ENCODE data around the gene SEPTIN7. TPM values are rescaled to one million over a fixed set of nuclear protein-coding genes. Genes with fewer than 3 reads are reported as not detected.

Gene SEPTIN7
- polyA plus RNA-seq, 1 donor = 258 TPM

GRCh38 chr7:35760143-35760745, 40.6 kb upstream of the SEPTIN7 start:
- no CpG with 5 or more reads among the region's 7 CpGs for WGBS (ENCODE audit: insufficient coverage, low lambda C conversion rate)

GRCh38 chr7:35761871-35762677, 38.8 kb upstream of the SEPTIN7 start:
- peaks cover 18% of the 10 kb centered on the region for H3K4me1 ChIP-seq (ENCODE audit: control insufficient read depth, insufficient read depth, low read length)
- H3K36me3 ChIP-seq (ENCODE audit: control insufficient read depth, insufficient read depth, low read length) = no peaks in the 10 kb centered on the region
- no peak for DNase-seq
- H3K4me3 ChIP-seq (ENCODE audit: low read length) = no peak overlapping the region
- no peaks in the 10 kb centered on the region for H3K9me3 ChIP-seq (ENCODE audit: control insufficient read depth, low read depth, low read length)
- H3K27ac ChIP-seq (ENCODE audit: low read length) = no peak overlapping the region
- 65% methylated on average over 2 of the region's 4 CpGs for WGBS (ENCODE audit: insufficient coverage, low lambda C conversion rate)
- H3K27me3 ChIP-seq (ENCODE audit: control insufficient read depth, insufficient read depth, low read length) = no peaks in the 10 kb centered on the region

More at GRCh38 chr7:35760143-35760745, 40.6 kb upstream of the SEPTIN7 start:
- peaks cover 21% of the 10 kb centered on the region for H3K4me1 ChIP-seq (ENCODE audit: control insufficient read depth, insufficient read depth, low read length)
- H3K27ac ChIP-seq (ENCODE audit: low read length) = no peak overlapping the region
- H3K9me3 ChIP-seq (ENCODE audit: control insufficient read depth, low read depth, low read length) = no peaks in the 10 kb centered on the region
- H3K27me3 ChIP-seq (ENCODE audit: control insufficient read depth, insufficient read depth, low read length) = no peaks in the 10 kb centered on the region
- H3K36me3 ChIP-seq (ENCODE audit: control insufficient read depth, insufficient read depth, low read length) = no peaks in the 10 kb centered on the region
- DNase-seq = no peak
- no peak overlapping the region for H3K4me3 ChIP-seq (ENCODE audit: low read length)

- Histone ChIP-seq H3K4me1 (ENCODE audit: control insufficient read depth, insufficient read depth, low read length) (peaks cover 13% of the 10 kb centered on the region), H3K27me3 (ENCODE audit: control insufficient read depth, insufficient read depth, low read length) (no peaks in the 10 kb centered on the region), H3K36me3 (ENCODE audit: control insufficient read depth, insufficient read depth, low read length) (no peaks in the 10 kb centered on the region), H3K27ac (ENCODE audit: low read length) (no peak overlapping the region), H3K9me3 (ENCODE audit: control insufficient read depth, low read depth, low read length) (no peaks in the 10 kb centered on the region), H3K4me3 (ENCODE audit: low read length) (no peak overlapping the region)
- 0% methylated on average over 3 of the region's 3 CpGs for WGBS (ENCODE audit: insufficient coverage, low lambda C conversion rate)
- peak in 1 of 2 donors; percentile 46 for DNase-seq
Measured at GRCh38 chr7:35762781-35763180, 38.1 kb upstream of the SEPTIN7 start.

- Histone ChIP-seq H3K4me3 (ENCODE audit: low read length) (no peak overlapping the region), H3K36me3 (ENCODE audit: control insufficient read depth, insufficient read depth, low read length) (no peaks in the 10 kb centered on the region), H3K27ac (ENCODE audit: low read length) (no peak overlapping the region), H3K4me1 (ENCODE audit: control insufficient read depth, insufficient read depth, low read length) (no peaks in the 10 kb centered on the region), H3K9me3 (ENCODE audit: control insufficient read depth, low read depth, low read length) (no peaks in the 10 kb centered on the region), H3K27me3 (ENCODE audit: control insufficient read depth, insufficient read depth, low read length) (no peaks in the 10 kb centered on the region)
- WGBS (ENCODE audit: insufficient coverage, low lambda C conversion rate) = no CpG with 5 or more reads among the region's 20 CpGs
- no peak for DNase-seq
Measured at GRCh38 chr7:35768346-35768745, 32.5 kb upstream of the SEPTIN7 start.

- Histone ChIP-seq H3K36me3 (ENCODE audit: control insufficient read depth, insufficient read depth, low read length) (no peaks in the 10 kb centered on the region), H3K27ac (ENCODE audit: low read length) (no peak overlapping the region), H3K4me3 (ENCODE audit: low read length) (no peak overlapping the region), H3K27me3 (ENCODE audit: control insufficient read depth, insufficient read depth, low read length) (no peaks in the 10 kb centered on the region), H3K9me3 (ENCODE audit: control insufficient read depth, low read depth, low read length) (no peaks in the 10 kb centered on the region), H3K4me1 (ENCODE audit: control insufficient read depth, insufficient read depth, low read length) (no peaks in the 10 kb centered on the region)
- DNase-seq = no peak
Measured at GRCh38 chr7:35771776-35772175, 29.1 kb upstream of the SEPTIN7 start.

- no peak for DNase-seq
- H3K4me1 ChIP-seq (ENCODE audit: control insufficient read depth, insufficient read depth, low read length) = no peaks in the 10 kb centered on the region
- H3K36me3 ChIP-seq (ENCODE audit: control insufficient read depth, insufficient read depth, low read length) = no peaks in the 10 kb centered on the region
- no peak overlapping the region for H3K27ac ChIP-seq (ENCODE audit: low read length)
- 100% methylated on average over 1 of the region's 3 CpGs for WGBS (ENCODE audit: insufficient coverage, low lambda C conversion rate)
- no peak overlapping the region for H3K4me3 ChIP-seq (ENCODE audit: low read length)
- H3K9me3 ChIP-seq (ENCODE audit: control insufficient read depth, low read depth, low read length) = no peaks in the 10 kb centered on the region
- H3K27me3 ChIP-seq (ENCODE audit: control insufficient read depth, insufficient read depth, low read length) = no peaks in the 10 kb centered on the region
Measured at GRCh38 chr7:35773994-35774393, 26.9 kb upstream of the SEPTIN7 start.

- Histone ChIP-seq H3K4me3 (ENCODE audit: low read length) (no peak overlapping the region), H3K27ac (ENCODE audit: low read length) (no peak overlapping the region), H3K36me3 (ENCODE audit: control insufficient read depth, insufficient read depth, low read length) (no peaks in the 10 kb centered on the region), H3K4me1 (ENCODE audit: control insufficient read depth, insufficient read depth, low read length) (no peaks in the 10 kb centered on the region), H3K9me3 (ENCODE audit: control insufficient read depth, low read depth, low read length) (no peaks in the 10 kb centered on the region), H3K27me3 (ENCODE audit: control insufficient read depth, insufficient read depth, low read length) (no peaks in the 10 kb centered on the region)
- no peak for DNase-seq
- no CpG with 5 or more reads among the region's 1 CpG for WGBS (ENCODE audit: insufficient coverage, low lambda C conversion rate)
Measured at GRCh38 chr7:35776686-35777085, 24.2 kb upstream of the SEPTIN7 start.

GRCh38 chr7:35777121-35777520, 23.7 kb upstream of the SEPTIN7 start:
- H3K4me1 ChIP-seq (ENCODE audit: control insufficient read depth, insufficient read depth, low read length) = no peaks in the 10 kb centered on the region
- H3K36me3 ChIP-seq (ENCODE audit: control insufficient read depth, insufficient read depth, low read length) = no peaks in the 10 kb centered on the region
- H3K27me3 ChIP-seq (ENCODE audit: control insufficient read depth, insufficient read depth, low read length) = no peaks in the 10 kb centered on the region
- no peak for DNase-seq
- H3K4me3 ChIP-seq (ENCODE audit: low read length) = no peak overlapping the region
- H3K9me3 ChIP-seq (ENCODE audit: control insufficient read depth, low read depth, low read length) = no peaks in the 10 kb centered on the region
- H3K27ac ChIP-seq (ENCODE audit: low read length) = no peak overlapping the region

GRCh38 chr7:35780070-35780469, 20.8 kb upstream of the SEPTIN7 start:
- H3K4me1 ChIP-seq (ENCODE audit: control insufficient read depth, insufficient read depth, low read length) = no peaks in the 10 kb centered on the region
- no peaks in the 10 kb centered on the region for H3K27me3 ChIP-seq (ENCODE audit: control insufficient read depth, insufficient read depth, low read length)
- no peaks in the 10 kb centered on the region for H3K9me3 ChIP-seq (ENCODE audit: control insufficient read depth, low read depth, low read length)
- no peak overlapping the region for H3K27ac ChIP-seq (ENCODE audit: low read length)
- no CpG with 5 or more reads among the region's 1 CpG for WGBS (ENCODE audit: insufficient coverage, low lambda C conversion rate)
- no peak for DNase-seq
- H3K4me3 ChIP-seq (ENCODE audit: low read length) = no peak overlapping the region
- no peaks in the 10 kb centered on the region for H3K36me3 ChIP-seq (ENCODE audit: control insufficient read depth, insufficient read depth, low read length)

- Histone ChIP-seq H3K27me3 (ENCODE audit: control insufficient read depth, insufficient read depth, low read length) (no peaks in the 10 kb centered on the region), H3K27ac (ENCODE audit: low read length) (no peak overlapping the region), H3K4me3 (ENCODE audit: low read length) (no peak overlapping the region), H3K9me3 (ENCODE audit: control insufficient read depth, low read depth, low read length) (no peaks in the 10 kb centered on the region), H3K36me3 (ENCODE audit: control insufficient read depth, insufficient read depth, low read length) (no peaks in the 10 kb centered on the region), H3K4me1 (ENCODE audit: control insufficient read depth, insufficient read depth, low read length) (no peaks in the 10 kb centered on the region)
- WGBS (ENCODE audit: insufficient coverage, low lambda C conversion rate) = 73% methylated on average over 3 of the region's 3 CpGs
- no peak for DNase-seq
Measured at GRCh38 chr7:35781200-35781701, 19.6 kb upstream of the SEPTIN7 start.
